Measurements from ENCODE around the gene LRRC8A.
"Not testable (repeated sequence)": the region's sequence is repeated elsewhere in the genome, so short reads cannot be mapped to it uniquely, and the experiment has no call there.

LRRC8A gene

GRCh38 chr9:128845186-128845931 is 36.6 kb upstream of the LRRC8A start:
- Histone ChIP-seq H3K14ac (ENCODE audit: low read length) (no peak overlapping the region), H3K4me3 (ENCODE audit: low read depth, low read length) (no peak overlapping the region), H3K27ac (ENCODE audit: low read depth, low read length) (peak overlapping the region; percentile 0), H4K8ac (ENCODE audit: low read depth, low read length) (no peak overlapping the region), H2BK12ac (ENCODE audit: low read length) (no peak overlapping the region), H2BK120ac (ENCODE audit: insufficient read depth, low read length, poor library complexity) (no peak overlapping the region), H4K91ac (ENCODE audit: low read depth, low read length) (no peak overlapping the region), H2AFZ (ENCODE audit: insufficient read depth, low read length, poor library complexity) (no peak overlapping the region), H3K18ac (ENCODE audit: low read length) (no peak overlapping the region), H3K9ac (ENCODE audit: low read length) (no peak overlapping the region), H3K4ac (ENCODE audit: low read depth, low read length) (no peak overlapping the region), H3K9me3 (ENCODE audit: insufficient read depth, low read depth, low read length) (peaks cover 3% of the 10 kb centered on the region), H4K12ac (ENCODE audit: low read depth, low read length) (no peak overlapping the region), H3K79me2 (ENCODE audit: control insufficient read depth, insufficient read depth, low read length, poor library complexity) (no peaks in the 10 kb centered on the region), H3K27me3 (ENCODE audit: insufficient read depth, low read length) (no peaks in the 10 kb centered on the region), H3K23ac (ENCODE audit: low read length) (no peak overlapping the region), H3K36me3 (ENCODE audit: control insufficient read depth in 1 of 2, insufficient read depth in 2 of 2, low read length in 2 of 2) (peaks cover 0 to 3% of the 10 kb centered on the region in 2 experiments), H2AK5ac (ENCODE audit: low read length) (no peak overlapping the region), H3K79me1 (ENCODE audit: low read length) (no peaks in the 10 kb centered on the region), H3K4me1 (ENCODE audit: control insufficient read depth in 1 of 2, insufficient read depth in 2 of 2, low read length in 2 of 2) (peaks cover 4 to 12% of the 10 kb centered on the region in 2 experiments), H2BK5ac (ENCODE audit: low read depth, low read length, poor library complexity) (no peak overlapping the region), H3K4me2 (ENCODE audit: low read length) (no peak overlapping the region)
- WGBS (ENCODE audit: extremely low coverage, insufficient coverage, insufficient read length): no CpG with 5 or more reads among the region's 13 CpGs
- DNase-seq: peak; percentile 99 to 100

GRCh38 chr9:128846680-128847030 is 35.3 kb upstream of the LRRC8A start:
- Histone ChIP-seq H4K8ac (ENCODE audit: low read depth, low read length) (no peak overlapping the region), H2BK5ac (ENCODE audit: low read depth, low read length, poor library complexity) (no peak overlapping the region), H2BK120ac (ENCODE audit: insufficient read depth, low read length, poor library complexity) (no peak overlapping the region), H3K9ac (ENCODE audit: low read length) (no peak overlapping the region), H3K14ac (ENCODE audit: low read length) (no peak overlapping the region), H3K18ac (ENCODE audit: low read length) (peak overlapping the region; percentile 24), H4K12ac (ENCODE audit: low read depth, low read length) (no peak overlapping the region), H3K4me3 (ENCODE audit: low read depth, low read length) (no peak overlapping the region), H2AK5ac (ENCODE audit: low read length) (no peak overlapping the region), H3K36me3 (ENCODE audit: control insufficient read depth in 1 of 2, insufficient read depth in 2 of 2, low read length in 2 of 2) (peaks cover 0 to 5% of the 10 kb centered on the region in 2 experiments), H3K4ac (ENCODE audit: low read depth, low read length) (no peak overlapping the region), H3K4me2 (ENCODE audit: low read length) (no peak overlapping the region), H3K4me1 (ENCODE audit: control insufficient read depth in 1 of 2, insufficient read depth in 2 of 2, low read length in 2 of 2) (peaks cover 4 to 12% of the 10 kb centered on the region in 2 experiments), H2AFZ (ENCODE audit: insufficient read depth, low read length, poor library complexity) (no peak overlapping the region), H3K27me3 (ENCODE audit: insufficient read depth, low read length) (no peaks in the 10 kb centered on the region), H3K27ac (ENCODE audit: low read depth, low read length) (no peak overlapping the region), H3K79me2 (ENCODE audit: control insufficient read depth, insufficient read depth, low read length, poor library complexity) (no peaks in the 10 kb centered on the region), H3K9me3 (ENCODE audit: insufficient read depth, low read depth, low read length) (peaks cover 6% of the 10 kb centered on the region), H3K23ac (ENCODE audit: low read length) (no peak overlapping the region), H4K91ac (ENCODE audit: low read depth, low read length) (no peak overlapping the region), H3K79me1 (ENCODE audit: low read length) (no peaks in the 10 kb centered on the region), H2BK12ac (ENCODE audit: low read length) (no peak overlapping the region)
- WGBS (ENCODE audit: extremely low coverage, insufficient coverage, insufficient read length): no CpG with 5 or more reads among the region's 3 CpGs
- no peak for DNase-seq

GRCh38 chr9:128847803-128848202 is 34.1 kb upstream of the LRRC8A start:
- no peak overlapping the region for H3K9ac ChIP-seq (ENCODE audit: low read length)
- no peak overlapping the region for H4K12ac ChIP-seq (ENCODE audit: low read depth, low read length)
- no peak overlapping the region for H2AK5ac ChIP-seq (ENCODE audit: low read length)
- no peak overlapping the region for H3K18ac ChIP-seq (ENCODE audit: low read length)
- H3K14ac ChIP-seq (ENCODE audit: low read length): no peak overlapping the region
- H3K27me3 ChIP-seq (ENCODE audit: insufficient read depth, low read length): no peaks in the 10 kb centered on the region
- H4K91ac ChIP-seq (ENCODE audit: low read depth, low read length): no peak overlapping the region
- no peak overlapping the region for H3K4me3 ChIP-seq (ENCODE audit: low read depth, low read length)
- H3K23ac ChIP-seq (ENCODE audit: low read length): no peak overlapping the region
- no peak overlapping the region for H3K4me2 ChIP-seq (ENCODE audit: low read length)
- no peak overlapping the region for H2BK120ac ChIP-seq (ENCODE audit: insufficient read depth, low read length, poor library complexity)
- no peak overlapping the region for H3K27ac ChIP-seq (ENCODE audit: low read depth, low read length)
- H3K36me3 ChIP-seq (ENCODE audit: control insufficient read depth in 1 of 2, insufficient read depth in 2 of 2, low read length in 2 of 2): peaks cover 0 to 2% of the 10 kb centered on the region in 2 experiments
- peaks cover 4 to 12% of the 10 kb centered on the region in 2 experiments for H3K4me1 ChIP-seq (ENCODE audit: control insufficient read depth in 1 of 2, insufficient read depth in 2 of 2, low read length in 2 of 2)
- peaks cover 6% of the 10 kb centered on the region for H3K9me3 ChIP-seq (ENCODE audit: insufficient read depth, low read depth, low read length)
- H4K8ac ChIP-seq (ENCODE audit: low read depth, low read length): no peak overlapping the region
- no peak overlapping the region for H2AFZ ChIP-seq (ENCODE audit: insufficient read depth, low read length, poor library complexity)
- H2BK5ac ChIP-seq (ENCODE audit: low read depth, low read length, poor library complexity): no peak overlapping the region
- no peaks in the 10 kb centered on the region for H3K79me1 ChIP-seq (ENCODE audit: low read length)
- WGBS (ENCODE audit: extremely low coverage, insufficient coverage, insufficient read length): no CpG with 5 or more reads among the region's 1 CpG
- no peak overlapping the region for H2BK12ac ChIP-seq (ENCODE audit: low read length)
- H3K4ac ChIP-seq (ENCODE audit: low read depth, low read length): no peak overlapping the region
- H3K79me2 ChIP-seq (ENCODE audit: control insufficient read depth, insufficient read depth, low read length, poor library complexity): no peaks in the 10 kb centered on the region
- DNase-seq: no peak

GRCh38 chr9:128851024-128851423 is 30.9 kb upstream of the LRRC8A start:
- H4K8ac ChIP-seq (ENCODE audit: low read depth, low read length); H2BK120ac ChIP-seq (ENCODE audit: insufficient read depth, low read length, poor library complexity); DNase-seq; H3K18ac ChIP-seq (ENCODE audit: low read length); H3K23ac ChIP-seq (ENCODE audit: low read length); H3K4me2 ChIP-seq (ENCODE audit: low read length); H3K79me1 ChIP-seq (ENCODE audit: low read length); H3K27ac ChIP-seq (ENCODE audit: low read depth, low read length); H3K4ac ChIP-seq (ENCODE audit: low read depth, low read length); H3K4me1 ChIP-seq (ENCODE audit: control insufficient read depth in 1 of 2, insufficient read depth in 2 of 2, low read length in 2 of 2); H2AK5ac ChIP-seq (ENCODE audit: low read length); H3K9ac ChIP-seq (ENCODE audit: low read length); H2BK5ac ChIP-seq (ENCODE audit: low read depth, low read length, poor library complexity); H3K27me3 ChIP-seq (ENCODE audit: insufficient read depth, low read length); H3K4me3 ChIP-seq (ENCODE audit: low read depth, low read length); H2AFZ ChIP-seq (ENCODE audit: insufficient read depth, low read length, poor library complexity); H3K9me3 ChIP-seq (ENCODE audit: insufficient read depth, low read depth, low read length); H3K36me3 ChIP-seq (ENCODE audit: control insufficient read depth in 1 of 2, insufficient read depth in 2 of 2, low read length in 2 of 2); H3K79me2 ChIP-seq (ENCODE audit: control insufficient read depth, insufficient read depth, low read length, poor library complexity); H4K91ac ChIP-seq (ENCODE audit: low read depth, low read length); H3K14ac ChIP-seq (ENCODE audit: low read length); H2BK12ac ChIP-seq (ENCODE audit: low read length); H4K12ac ChIP-seq (ENCODE audit: low read depth, low read length): not testable (repeated sequence)
- no CpG with 5 or more reads among the region's 10 CpGs for whole genome bisulfite sequencing (ENCODE audit: extremely low coverage, insufficient coverage, insufficient read length)
